GM12874 (cell line): ENCODE results near the gene CDCA3.

Experiments
- CTCF ChIP-seq: IDR thresholded peaks from 2 replicates; pipeline ENCODE4 v1.5.1; 2011; ENCODE audit warnings: low read depth, mild to moderate bottlenecking, control low read depth, low read length, moderate library complexity; ENCODE audit not compliant: insufficient read depth

CDCA3 gene

DNA sequence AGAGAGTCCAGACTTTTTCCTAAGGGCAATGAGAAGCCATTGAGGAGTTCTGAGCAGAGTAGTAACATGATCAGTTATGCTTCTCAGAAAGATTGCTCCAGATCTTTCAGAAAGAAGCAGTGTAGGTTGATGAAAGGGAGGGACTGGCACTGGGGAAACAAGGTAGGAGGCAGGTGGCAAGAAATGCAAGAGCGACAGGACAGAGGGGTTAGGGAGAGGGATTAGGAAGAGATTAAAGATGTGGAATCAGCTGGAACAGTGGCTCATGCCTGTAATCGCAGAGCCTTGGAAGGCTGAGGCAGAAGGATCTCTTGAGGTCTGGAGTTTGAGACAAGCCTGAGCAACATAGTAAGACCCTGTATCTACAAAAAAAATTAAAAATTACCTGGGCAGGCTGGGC lies 3.4 kb downstream of the CDCA3 start:
- no peak for TF ChIP-seq CTCF

GRCh38 chr12:6846316-6846869 lies 4.7 kb downstream of the CDCA3 start:
- TF ChIP-seq CTCF: no peak

DNA sequence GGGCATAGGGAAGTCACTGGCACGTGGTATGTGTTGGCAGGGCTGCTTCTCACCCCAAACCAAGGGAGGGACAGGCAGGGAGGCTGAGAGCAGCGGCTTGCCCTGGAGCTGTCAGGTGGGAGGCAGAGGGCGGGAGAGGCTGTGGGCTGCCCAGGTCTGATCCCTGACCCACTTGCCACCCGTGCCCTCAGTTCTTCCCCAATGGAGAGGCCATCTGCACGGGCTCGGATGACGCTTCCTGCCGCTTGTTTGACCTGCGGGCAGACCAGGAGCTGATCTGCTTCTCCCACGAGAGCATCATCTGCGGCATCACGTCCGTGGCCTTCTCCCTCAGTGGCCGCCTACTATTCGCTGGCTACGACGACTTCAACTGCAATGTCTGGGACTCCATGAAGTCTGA lies 5.7 kb downstream of the CDCA3 start:
- TF ChIP-seq CTCF: no peak

GRCh38 chr12:6843118-6843902 lies 7.8 kb downstream of the CDCA3 start:
- TF ChIP-seq CTCF: no peak

- TF ChIP-seq CTCF: no peak
Measured at GRCh38 chr12:6842075-6842474, 9.0 kb downstream of the CDCA3 start.

- no peak for TF ChIP-seq CTCF
Measured at GRCh38 chr12:6840761-6841515, 10.1 kb downstream of the CDCA3 start, which contains the start of gene GNB3. GNB3 (plus strand) TSS chr12:6840925; CDS start chr12:6841288, 363 bp downstream.

- TF ChIP-seq CTCF: no peak
Measured at GRCh38 chr12:6840330-6840729, 10.8 kb downstream of the CDCA3 start.
